Ishikawa (cell line): Measurements from ENCODE around the gene CNTN4.

ENCODE experiments used
- CEBPB ChIP-seq: IDR thresholded peaks from 2 replicates; pipeline ENCODE4 v1.6.1; 2012
- EP300 ChIP-seq: IDR thresholded peaks from 2 replicates; pipeline ENCODE4 v1.6.1; 2012; ENCODE audit warnings: borderline replicate concordance
- FOXM1 ChIP-seq: IDR thresholded peaks from 2 replicates; pipeline ENCODE4 v1.6.1; 2012; ENCODE audit warnings: low read depth, borderline replicate concordance
- MAX ChIP-seq: IDR thresholded peaks from 2 replicates; pipeline ENCODE4 v1.6.1; 2012
- NFIC ChIP-seq: IDR thresholded peaks from 2 replicates; pipeline ENCODE4 v1.6.1; 2012
- RAD21 ChIP-seq: IDR thresholded peaks from 2 replicates; pipeline ENCODE4 v1.6.1; 2012; ENCODE audit warnings: low read depth
- REST ChIP-seq: IDR thresholded peaks from 2 replicates; pipeline ENCODE4 v1.6.1; 2012; ENCODE audit warnings: low read depth, mild to moderate bottlenecking
- TAF1 ChIP-seq: IDR thresholded peaks from 2 replicates; pipeline ENCODE4 v1.6.1; 2012; ENCODE audit warnings: low read depth, mild to moderate bottlenecking
- TCF12 ChIP-seq: IDR thresholded peaks from 2 replicates; pipeline ENCODE4 v1.6.1; 2012; ENCODE audit warnings: low read depth
- TEAD4 ChIP-seq: IDR thresholded peaks from 2 replicates; pipeline ENCODE4 v1.6.1; 2012
- USF1 ChIP-seq: IDR thresholded peaks from 2 replicates; pipeline ENCODE4 v1.6.1; 2012
- YY1 ChIP-seq: IDR thresholded peaks from 2 replicates; pipeline ENCODE4 v1.6.1; 2012; ENCODE audit warnings: low read depth

- TF ChIP-seq TAF1 (no peak), REST (no peak), MAX (no peak), RAD21 (no peak), CEBPB (no peak), TEAD4 (no peak), FOXM1 (no peak), EP300 (no peak), YY1 (no peak), TCF12 (no peak), NFIC (no peak), USF1 (no peak)
Observed at GRCh38 chr3:2218375-2218774, 119.7 kb downstream of the CNTN4 start.
